ENCODE results near the gene FUT6. TPM values are rescaled to one million over a fixed set of nuclear protein-coding genes. Genes with fewer than 3 reads are reported as not detected.

Gene FUT6
- total RNA-seq, 4 donors from 2014 or later, result 90.8 to 329 (median 210) TPM

- DNase-seq, result no peak
- no peak for TF ChIP-seq CTCF (IDR thresholded peaks at IDR 0.05)
- no peak overlapping the region for H3K27ac ChIP-seq
- no peak overlapping the region for H3K4me3 ChIP-seq
- H3K4me1 ChIP-seq, result peaks cover 0 to 4% (median 0%) of the 10 kb centered on the region in 4 donors
- no peaks in the 10 kb centered on the region for H3K27me3 ChIP-seq
- peaks cover 0 to 10% (median 0%) of the 10 kb centered on the region in 3 donors for H3K36me3 ChIP-seq
- H3K9me3 ChIP-seq, result no peaks in the 10 kb centered on the region
Measured at GRCh38 chr19:5821521-5822180, 17.9 kb downstream of the FUT6 start.

- H3K4me1 ChIP-seq, result no peaks in the 10 kb centered on the region
- DNase-seq, result no peak
- H3K36me3 ChIP-seq, result peaks cover 0 to 10% (median 0%) of the 10 kb centered on the region in 3 donors
- H3K9me3 ChIP-seq, result no peaks in the 10 kb centered on the region
- no peaks in the 10 kb centered on the region for H3K27me3 ChIP-seq
- no peak overlapping the region for H3K27ac ChIP-seq
- no peak overlapping the region for H3K4me3 ChIP-seq
- TF ChIP-seq CTCF (IDR thresholded peaks at IDR 0.05), result no peak
- TF ChIP-seq POLR2A (IDR thresholded peaks at IDR 0.05), result no peak
Measured at GRCh38 chr19:5820785-5821184, 18.7 kb downstream of the FUT6 start.

- no peak for DNase-seq
- Histone ChIP-seq H3K4me1 (peaks cover 0 to 7% (median 0%) of the 10 kb centered on the region in 4 donors), H3K36me3 (no peaks in the 10 kb centered on the region), H3K9me3 (no peaks in the 10 kb centered on the region), H3K27ac (no peak overlapping the region), H3K4me3 (no peak overlapping the region), H3K27me3 (no peaks in the 10 kb centered on the region)
- TF ChIP-seq CTCF (IDR thresholded peaks at IDR 0.05), result no peak
- TF ChIP-seq POLR2A (IDR thresholded peaks at IDR 0.05), result no peak
Measured at GRCh38 chr19:5818594-5818993, 20.9 kb downstream of the FUT6 start.

GRCh38 chr19:5817218-5817617 is 22.3 kb downstream of the FUT6 start:
- no peak for DNase-seq
- TF ChIP-seq CTCF (IDR thresholded peaks at IDR 0.05) (no peak), POLR2A (IDR thresholded peaks at IDR 0.05) (no peak)
- H3K9me3 ChIP-seq, result no peaks in the 10 kb centered on the region
- peaks cover 0 to 7% (median 0%) of the 10 kb centered on the region in 4 donors for H3K4me1 ChIP-seq
- H3K27me3 ChIP-seq, result no peaks in the 10 kb centered on the region
- H3K27ac ChIP-seq, result no peak overlapping the region
- H3K4me3 ChIP-seq, result no peak overlapping the region
- H3K36me3 ChIP-seq, result no peaks in the 10 kb centered on the region

GRCh38 chr19:5814852-5815246 is 24.7 kb downstream of the FUT6 start:
- no peak overlapping the region for H3K4me3 ChIP-seq
- H3K27ac ChIP-seq, result no peak overlapping the region
- DNase-seq, result no peak
- H3K27me3 ChIP-seq, result no peaks in the 10 kb centered on the region
- TF ChIP-seq POLR2A (IDR thresholded peaks at IDR 0.05), result no peak
- no peak for TF ChIP-seq CTCF (IDR thresholded peaks at IDR 0.05)
- H3K9me3 ChIP-seq, result no peaks in the 10 kb centered on the region
- peaks cover 0 to 7% (median 0%) of the 10 kb centered on the region in 4 donors for H3K4me1 ChIP-seq
- H3K36me3 ChIP-seq, result no peaks in the 10 kb centered on the region
